Natural killer cell (primary cell): Measurements from ENCODE around the gene LSM5. TPM values are rescaled to one million over a fixed set of nuclear protein-coding genes. Genes with fewer than 3 reads are reported as not detected.

ENCODE experiments used
- ATAC-seq, 3 donors: fragments of 150-1000 bp in 2 of 3; fragments of 200-7000 bp in 1 of 3; cut with Tn5 transposase; 1 replicate in 1 of 3; 2 replicates in 2 of 3; pipeline ENCODE4 v1.10.0; 2021; ENCODE audit warnings: mild to moderate bottlenecking in 2 of 3, moderate library complexity in 2 of 3
- DNase-seq, 2 donors: peaks; one replicate each; pipeline versions ENCODE4 v3.0.0 to v3.0.0-alpha.2; 2013 to 2021; ENCODE audit warnings: mixed read lengths in 1 of 2
- H3K27ac ChIP-seq: one replicate; pipeline ENCODE4 v1.5.1; 2013; ENCODE audit warnings: mild to moderate bottlenecking, low read length
- H3K27me3 ChIP-seq: one replicate; pipeline ENCODE4 v1.6.1; 2013; ENCODE audit warnings: low read length; ENCODE audit not compliant: control insufficient read depth, insufficient read depth
- H3K36me3 ChIP-seq: one replicate; pipeline ENCODE4 v1.6.1; 2013; ENCODE audit warnings: low read length; ENCODE audit not compliant: control insufficient read depth, insufficient read depth
- H3K4me1 ChIP-seq: one replicate; pipeline ENCODE4 v1.6.1; 2013; ENCODE audit warnings: low read length; ENCODE audit not compliant: control insufficient read depth, insufficient read depth
- H3K4me3 ChIP-seq: one replicate; pipeline ENCODE4 v1.5.1; 2013; ENCODE audit warnings: low read length
- H3K9me3 ChIP-seq: one replicate; pipeline ENCODE4 v1.6.1; 2013; ENCODE audit warnings: low read length; ENCODE audit not compliant: control insufficient read depth, insufficient read depth
- H3K27ac Mint-ChIP-seq, 2 donors: one replicate each; pipeline ENCODE4 v1.8.0; 2022; ENCODE audit warnings: mild to moderate bottlenecking in 2 of 2, mixed read lengths in 2 of 2, moderate library complexity in 1 of 2
- H3K27me3 Mint-ChIP-seq, 2 donors: one replicate each; pipeline ENCODE4 v1.8.0; 2022; ENCODE audit warnings: low read depth in 2 of 2, mixed read lengths in 2 of 2
- H3K36me3 Mint-ChIP-seq: one replicate; pipeline ENCODE4 v1.8.0; 2022; ENCODE audit warnings: mixed read lengths
- H3K4me1 Mint-ChIP-seq, 2 donors: one replicate each; pipeline ENCODE4 v1.8.0; 2022; ENCODE audit warnings: mixed read lengths in 2 of 2
- H3K4me3 Mint-ChIP-seq: one replicate; pipeline ENCODE4 v1.8.0; 2022; ENCODE audit warnings: mild to moderate bottlenecking, moderate library complexity, mixed read lengths
- H3K9me3 Mint-ChIP-seq, 2 donors: one replicate each; pipeline ENCODE4 v1.8.0; 2022; ENCODE audit warnings: mixed read lengths in 2 of 2
- WGBS: methylation state at CpG from one replicate; pipeline ENCODE4 v1.1.7; 2013; ENCODE audit warnings: missing lambda C conversion rate; ENCODE audit not compliant: insufficient coverage; 5-methylcytosine and 5-hydroxymethylcytosine counted together
- intact Hi-C: fragments of 100-400 bp; cut with micrococcal nuclease; formaldehyde crosslinking; loops from one replicate; pipeline ENCODE4 v1.14.2; 2022
- total RNA-seq, 4 donors: library from RNA; stranded (reverse); fragments of 120-200 nt in 1 of 4; gene quantifications; one replicate each; pipeline versions ENCODE4 v1.2.3 to v1.2.4, GENCODE V29; 2013 to 2022
- TF ChIP-seq, protein P1 (sequence below): fragments of 200-600 bp; IDR thresholded peaks from one replicate; pipeline ENCODE4 v1.8.0; 2022; ENCODE audit warnings: antibody characterized with exemption

Gene LSM5
- total RNA-seq, 3 donors from 2014 or later (not counting 1 experiment from before 2014, with no cell fraction given): 16.0 to 21.2 (median 21.1) TPM

DNA sequence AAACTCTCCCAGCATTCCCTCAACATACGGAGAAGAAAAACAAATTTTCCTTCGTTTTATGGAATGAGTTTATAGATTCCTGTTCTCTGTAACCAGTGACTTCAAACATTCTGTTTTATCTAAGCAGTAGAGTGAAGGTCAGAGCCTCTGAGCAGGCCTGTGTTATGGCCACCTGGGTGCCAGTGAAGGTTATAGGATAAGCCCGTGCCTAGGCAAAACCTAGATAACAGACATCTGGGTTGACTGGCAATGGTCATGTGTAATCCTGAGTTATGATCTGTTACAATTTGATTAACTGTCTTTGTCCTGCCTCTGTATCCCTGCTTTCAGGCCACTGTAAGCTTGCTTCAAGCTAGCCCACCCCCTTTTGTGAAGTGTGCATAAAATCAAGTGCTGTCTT lies 8.3 kb downstream of the LSM5 start:
- Mint-ChIP-seq H3K4me3 (no peak overlapping the region), H3K27ac (no peak overlapping the region), H3K27me3 (no peaks in the 10 kb centered on the region), H3K36me3 (no peaks in the 10 kb centered on the region), H3K4me1 (no peaks in the 10 kb centered on the region), H3K9me3 (no peaks in the 10 kb centered on the region)
- H3K4me3 ChIP-seq: no peak overlapping the region
- intact Hi-C loops: no loop called here
- ATAC-seq (no peak), DNase-seq (no peak)
- TF ChIP-seq, protein P1, sequence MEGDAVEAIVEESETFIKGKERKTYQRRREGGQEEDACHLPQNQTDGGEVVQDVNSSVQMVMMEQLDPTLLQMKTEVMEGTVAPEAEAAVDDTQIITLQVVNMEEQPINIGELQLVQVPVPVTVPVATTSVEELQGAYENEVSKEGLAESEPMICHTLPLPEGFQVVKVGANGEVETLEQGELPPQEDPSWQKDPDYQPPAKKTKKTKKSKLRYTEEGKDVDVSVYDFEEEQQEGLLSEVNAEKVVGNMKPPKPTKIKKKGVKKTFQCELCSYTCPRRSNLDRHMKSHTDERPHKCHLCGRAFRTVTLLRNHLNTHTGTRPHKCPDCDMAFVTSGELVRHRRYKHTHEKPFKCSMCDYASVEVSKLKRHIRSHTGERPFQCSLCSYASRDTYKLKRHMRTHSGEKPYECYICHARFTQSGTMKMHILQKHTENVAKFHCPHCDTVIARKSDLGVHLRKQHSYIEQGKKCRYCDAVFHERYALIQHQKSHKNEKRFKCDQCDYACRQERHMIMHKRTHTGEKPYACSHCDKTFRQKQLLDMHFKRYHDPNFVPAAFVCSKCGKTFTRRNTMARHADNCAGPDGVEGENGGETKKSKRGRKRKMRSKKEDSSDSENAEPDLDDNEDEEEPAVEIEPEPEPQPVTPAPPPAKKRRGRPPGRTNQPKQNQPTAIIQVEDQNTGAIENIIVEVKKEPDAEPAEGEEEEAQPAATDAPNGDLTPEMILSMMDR: no peak
- H3K36me3 ChIP-seq: peaks cover 9% of the 10 kb centered on the region
- H3K27me3 ChIP-seq: no peaks in the 10 kb centered on the region
- H3K27ac ChIP-seq: no peak overlapping the region
- 79% methylated on average over 2 of the region's 3 CpGs for WGBS
- no peaks in the 10 kb centered on the region for H3K4me1 ChIP-seq
- H3K9me3 ChIP-seq: no peaks in the 10 kb centered on the region

GRCh38 chr7:32481176-32481575 lies 9.0 kb downstream of the LSM5 start:
- Mint-ChIP-seq H3K27me3 (no peaks in the 10 kb centered on the region), H3K36me3 (no peaks in the 10 kb centered on the region), H3K9me3 (no peaks in the 10 kb centered on the region), H3K4me3 (no peak overlapping the region), H3K27ac (no peak overlapping the region), H3K4me1 (no peaks in the 10 kb centered on the region)
- DNase-seq (no peak), ATAC-seq (no peak)
- WGBS: 40% methylated on average over 1 of the region's 1 CpG
- Histone ChIP-seq H3K36me3 (peaks cover 3% of the 10 kb centered on the region), H3K9me3 (no peaks in the 10 kb centered on the region), H3K4me1 (no peaks in the 10 kb centered on the region), H3K4me3 (no peak overlapping the region), H3K27me3 (no peaks in the 10 kb centered on the region), H3K27ac (no peak overlapping the region)
- TF ChIP-seq, protein P1: no peak
- intact Hi-C loops: no loop called here

DNA sequence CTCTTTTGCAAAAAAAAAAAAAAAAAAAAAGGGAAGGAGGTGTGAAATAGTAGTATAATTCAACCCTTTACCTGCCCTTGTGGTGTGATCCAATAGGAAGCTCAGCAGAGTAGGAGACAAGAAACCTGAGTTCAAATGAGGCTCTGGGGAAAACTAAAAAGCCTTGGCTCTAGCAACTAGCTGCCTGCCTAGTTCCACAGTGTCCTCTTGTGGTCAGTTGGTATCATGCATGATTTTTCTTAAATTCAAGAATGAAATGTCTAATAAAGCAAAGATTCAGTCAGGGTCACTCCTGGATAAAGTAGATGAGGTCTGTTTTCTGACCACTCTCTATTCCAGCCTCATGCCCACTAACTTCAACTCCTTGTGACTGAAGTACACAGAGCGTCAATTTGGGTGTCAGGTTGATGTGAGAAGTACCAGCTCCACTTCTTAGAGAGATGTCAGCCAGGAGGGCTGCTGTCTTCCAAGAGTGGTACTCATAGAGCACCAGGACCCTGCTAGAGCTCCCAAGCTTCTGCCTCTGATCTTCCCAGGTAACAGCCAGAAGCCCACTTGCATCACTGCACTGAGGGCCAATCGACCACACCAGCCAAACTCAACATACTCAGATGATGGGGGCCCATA lies 10.5 kb downstream of the LSM5 start:
- intact Hi-C loops: no loop called here
- peak in 1 of 2 donors; percentile 54 for DNase-seq

More for the DNA sequence above, 10.5 kb downstream of the LSM5 start:
- no peaks in the 10 kb centered on the region for H3K4me1 Mint-ChIP-seq
- H3K9me3 ChIP-seq: no peaks in the 10 kb centered on the region
- 93% methylated on average over 2 of the region's 2 CpGs for WGBS
- peaks cover 4 to 13% of the 10 kb centered on the region in 2 donors for H3K27me3 Mint-ChIP-seq
- no peak overlapping the region for H3K4me3 ChIP-seq
- no peaks in the 10 kb centered on the region for H3K36me3 ChIP-seq
- TF ChIP-seq, protein P1: peak; percentile 39
- H3K27ac ChIP-seq: no peak overlapping the region
- H3K27me3 ChIP-seq: no peaks in the 10 kb centered on the region
- no peaks in the 10 kb centered on the region for H3K9me3 Mint-ChIP-seq
- ATAC-seq: peak in 1 of 3 donors; percentile 55
- H3K27ac Mint-ChIP-seq: no peak overlapping the region
- no peaks in the 10 kb centered on the region for H3K4me1 ChIP-seq
- H3K36me3 Mint-ChIP-seq: no peaks in the 10 kb centered on the region
- H3K4me3 Mint-ChIP-seq: no peak overlapping the region
